SK-N-SH (cell line): ENCODE results near the gene CD207.

Source experiments
- CHD2 ChIP-seq: fragments of 150-350 bp; IDR thresholded peaks from 2 replicates; pipeline ENCODE4 v1.6.1; 2018; ENCODE audit warnings: low read length; ENCODE audit not compliant: partially characterized antibody
- CTCF ChIP-seq: fragments of 200-600 bp; sonication (generic); IDR thresholded peaks from 2 replicates; pipeline ENCODE4 v1.6.1; 2017; ENCODE audit warnings: antibody characterized with exemption, mild to moderate bottlenecking, moderate library complexity
- ELF1 ChIP-seq: IDR thresholded peaks from 2 replicates; pipeline ENCODE4 v1.4.0; 2012
- EP300 ChIP-seq, 2 experiments: IDR thresholded peaks; 2 replicates each; pipeline versions ENCODE4 v1.4.0 to v1.6.1; 2012; ENCODE audit warnings: borderline replicate concordance in 1 of 2, low read depth in 1 of 2, low read length in 1 of 2
- EZH2phosphoT487 ChIP-seq: fragments of 200-600 bp; sonication (generic); IDR thresholded peaks from 2 replicates; pipeline ENCODE4 v1.6.1; 2017; ENCODE audit warnings: low read depth, mixed run types, mild to moderate bottlenecking, antibody characterized with exemption, moderate library complexity, borderline replicate concordance
- POLR2AphosphoS5 ChIP-seq: IDR thresholded peaks from 2 replicates; pipeline ENCODE4 v1.6.1; 2012; ENCODE audit warnings: low read depth, low read length
- REST ChIP-seq: IDR thresholded peaks from 2 replicates; pipeline ENCODE4 v1.6.1; 2012; ENCODE audit warnings: mild to moderate bottlenecking, low read depth, low read length, moderate library complexity
- RXRA ChIP-seq: IDR thresholded peaks from 2 replicates; pipeline ENCODE4 v1.4.0; 2012; ENCODE audit warnings: low read depth, mild to moderate bottlenecking, borderline replicate concordance
- SIN3A ChIP-seq: IDR thresholded peaks from 2 replicates; pipeline ENCODE4 v1.6.1; 2012; ENCODE audit warnings: low read depth, mild to moderate bottlenecking, low read length, moderate library complexity, borderline replicate concordance
- SMC3 ChIP-seq: IDR thresholded peaks from 2 replicates; pipeline ENCODE4 v1.6.1; 2012; ENCODE audit warnings: low read depth, low read length, improper control_type of control experiment
- TF ChIP-seq, protein P1 (sequence below): IDR thresholded peaks from 2 replicates; pipeline ENCODE4 v1.4.0; 2012; ENCODE audit warnings: low read depth
- TF ChIP-seq, protein P2 (sequence below): IDR thresholded peaks from 2 replicates; pipeline ENCODE4 v1.4.0; 2012; ENCODE audit warnings: low read depth, borderline replicate concordance

DNA sequence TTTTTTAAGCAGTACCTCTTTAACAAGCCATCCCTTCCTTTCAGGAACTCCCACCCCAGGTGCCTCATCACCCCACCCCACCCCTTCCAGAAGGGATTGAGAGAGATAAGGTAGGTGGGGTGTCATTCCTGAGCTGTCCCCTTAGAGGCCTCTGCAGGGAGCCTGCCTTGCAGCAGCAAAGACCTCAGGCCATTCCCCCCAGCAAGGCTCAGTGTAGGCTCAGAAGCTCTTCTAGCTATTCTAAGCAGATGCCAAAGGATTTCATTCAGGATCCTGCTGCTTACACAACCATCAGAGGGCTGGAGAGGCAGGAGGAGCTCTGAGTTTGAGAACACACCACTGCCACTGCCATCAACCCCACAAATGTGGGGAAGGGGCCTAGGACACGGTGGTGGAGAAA lies 39.4 kb downstream of the CD207 start:
- TF ChIP-seq REST: no peak
- TF ChIP-seq EP300 (IDR thresholded peaks at IDR 0.05; ENCODE audit: borderline replicate concordance in 1 of 2, low read depth in 1 of 2, low read length in 1 of 2): no peak
- TF ChIP-seq ELF1: no peak
- no peak for TF ChIP-seq RXRA
- TF ChIP-seq SIN3A: no peak
- TF ChIP-seq CTCF: no peak
- TF ChIP-seq, protein P1, sequence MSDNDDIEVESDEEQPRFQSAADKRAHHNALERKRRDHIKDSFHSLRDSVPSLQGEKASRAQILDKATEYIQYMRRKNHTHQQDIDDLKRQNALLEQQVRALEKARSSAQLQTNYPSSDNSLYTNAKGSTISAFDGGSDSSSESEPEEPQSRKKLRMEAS: no peak
- TF ChIP-seq CHD2: no peak
- no peak for TF ChIP-seq EZH2phosphoT487
- TF ChIP-seq POLR2AphosphoS5: no peak
- TF ChIP-seq, protein P2, sequence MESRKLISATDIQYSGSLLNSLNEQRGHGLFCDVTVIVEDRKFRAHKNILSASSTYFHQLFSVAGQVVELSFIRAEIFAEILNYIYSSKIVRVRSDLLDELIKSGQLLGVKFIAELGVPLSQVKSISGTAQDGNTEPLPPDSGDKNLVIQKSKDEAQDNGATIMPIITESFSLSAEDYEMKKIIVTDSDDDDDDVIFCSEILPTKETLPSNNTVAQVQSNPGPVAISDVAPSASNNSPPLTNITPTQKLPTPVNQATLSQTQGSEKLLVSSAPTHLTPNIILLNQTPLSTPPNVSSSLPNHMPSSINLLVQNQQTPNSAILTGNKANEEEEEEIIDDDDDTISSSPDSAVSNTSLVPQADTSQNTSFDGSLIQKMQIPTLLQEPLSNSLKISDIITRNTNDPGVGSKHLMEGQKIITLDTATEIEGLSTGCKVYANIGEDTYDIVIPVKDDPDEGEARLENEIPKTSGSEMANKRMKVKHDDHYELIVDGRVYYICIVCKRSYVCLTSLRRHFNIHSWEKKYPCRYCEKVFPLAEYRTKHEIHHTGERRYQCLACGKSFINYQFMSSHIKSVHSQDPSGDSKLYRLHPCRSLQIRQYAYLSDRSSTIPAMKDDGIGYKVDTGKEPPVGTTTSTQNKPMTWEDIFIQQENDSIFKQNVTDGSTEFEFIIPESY: no peak
- no peak for TF ChIP-seq SMC3
